Measurements from ENCODE around the gene MORN1.

The MORN1 gene

DNA sequence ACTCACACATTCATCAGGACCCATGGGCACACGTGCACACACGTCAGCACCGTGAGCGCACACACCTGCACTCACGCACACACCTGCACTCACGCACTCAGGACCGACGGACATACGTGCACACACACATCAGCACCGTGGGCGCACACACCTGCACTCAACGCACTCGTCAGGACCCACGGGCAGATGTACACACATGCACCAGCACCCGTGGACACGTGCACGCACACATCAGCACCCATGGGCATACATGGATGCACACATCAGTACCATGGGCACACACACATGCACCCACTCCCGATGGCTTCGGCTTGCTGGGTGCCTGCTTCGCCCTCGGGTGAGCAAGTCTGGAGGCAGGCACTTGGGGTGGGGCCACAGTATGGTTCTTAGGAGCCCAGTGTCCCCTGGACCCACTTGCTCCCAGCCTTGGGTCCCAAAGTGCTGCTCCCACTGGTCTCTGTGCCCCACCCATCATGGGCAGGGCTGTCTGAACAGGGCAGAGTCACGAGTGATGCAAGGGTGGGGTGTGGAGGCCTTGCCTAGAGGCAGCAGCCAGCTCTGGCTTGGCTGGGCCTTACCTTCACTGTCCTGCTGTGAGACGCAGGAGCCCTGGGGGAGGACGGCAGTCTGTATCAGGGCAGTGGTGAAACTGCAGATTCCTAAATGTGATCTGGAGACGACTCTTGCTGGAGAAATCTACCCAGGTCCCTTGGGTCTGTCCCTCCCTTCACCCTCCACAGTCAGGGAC, 113.4 kb downstream of the MORN1 start:
- DNase-seq (ENCODE audit: low read depth in 1 of 2, low spot score in 1 of 2), result no peak
- in situ Hi-C loops (cut with HindIII; ENCODE audit: low pct_unique_long_range_greater_than_20kb, low sequenced_read_pairs), result no loop called here
- TF ChIP-seq JUND (IDR thresholded peaks at IDR 0.05; ENCODE audit: low read depth), result no peak

DNA sequence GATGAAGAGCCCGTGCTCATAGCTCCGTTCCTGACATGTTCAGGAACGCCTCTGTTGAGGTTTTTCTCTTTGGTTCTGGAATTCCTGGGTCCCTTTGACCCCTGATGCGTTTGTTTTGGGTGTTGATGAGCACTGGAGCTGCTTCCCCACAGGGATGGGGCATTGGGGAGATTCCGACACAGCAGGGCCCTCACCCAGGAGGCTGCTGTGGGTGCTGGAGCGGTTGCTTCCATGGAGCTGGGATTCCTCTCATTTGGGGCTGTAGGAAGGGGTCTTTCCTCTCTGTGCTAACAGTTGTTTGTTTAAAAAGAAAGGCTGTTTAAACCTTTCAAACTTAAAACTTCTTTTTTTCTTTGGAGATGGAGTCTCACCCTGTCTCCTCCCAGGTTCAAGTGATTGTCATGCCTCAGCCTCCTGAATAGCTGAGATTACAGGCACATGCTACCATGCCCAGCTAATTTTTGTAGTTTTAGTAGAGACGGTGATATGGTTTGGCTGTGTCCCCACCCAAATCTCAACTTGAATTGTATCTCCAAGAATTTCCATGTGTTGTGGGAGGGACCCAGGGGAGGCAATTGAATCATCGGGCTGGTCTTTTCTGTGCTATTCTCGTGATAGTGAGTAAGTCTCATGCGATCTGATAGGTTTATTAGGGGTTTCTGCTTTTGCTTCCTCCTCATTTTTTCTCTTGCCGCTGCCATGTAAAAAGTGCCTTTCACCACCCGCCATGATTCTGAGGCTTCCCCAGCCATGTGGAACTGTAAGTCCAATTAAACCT, 114.4 kb downstream of the MORN1 start:
- in situ Hi-C loops (cut with HindIII; ENCODE audit: low pct_unique_long_range_greater_than_20kb, low sequenced_read_pairs), result no loop called here
- TF ChIP-seq JUND (IDR thresholded peaks at IDR 0.05; ENCODE audit: low read depth), result no peak
- DNase-seq (ENCODE audit: low read depth in 1 of 2, low spot score in 1 of 2), result no peak

DNA sequence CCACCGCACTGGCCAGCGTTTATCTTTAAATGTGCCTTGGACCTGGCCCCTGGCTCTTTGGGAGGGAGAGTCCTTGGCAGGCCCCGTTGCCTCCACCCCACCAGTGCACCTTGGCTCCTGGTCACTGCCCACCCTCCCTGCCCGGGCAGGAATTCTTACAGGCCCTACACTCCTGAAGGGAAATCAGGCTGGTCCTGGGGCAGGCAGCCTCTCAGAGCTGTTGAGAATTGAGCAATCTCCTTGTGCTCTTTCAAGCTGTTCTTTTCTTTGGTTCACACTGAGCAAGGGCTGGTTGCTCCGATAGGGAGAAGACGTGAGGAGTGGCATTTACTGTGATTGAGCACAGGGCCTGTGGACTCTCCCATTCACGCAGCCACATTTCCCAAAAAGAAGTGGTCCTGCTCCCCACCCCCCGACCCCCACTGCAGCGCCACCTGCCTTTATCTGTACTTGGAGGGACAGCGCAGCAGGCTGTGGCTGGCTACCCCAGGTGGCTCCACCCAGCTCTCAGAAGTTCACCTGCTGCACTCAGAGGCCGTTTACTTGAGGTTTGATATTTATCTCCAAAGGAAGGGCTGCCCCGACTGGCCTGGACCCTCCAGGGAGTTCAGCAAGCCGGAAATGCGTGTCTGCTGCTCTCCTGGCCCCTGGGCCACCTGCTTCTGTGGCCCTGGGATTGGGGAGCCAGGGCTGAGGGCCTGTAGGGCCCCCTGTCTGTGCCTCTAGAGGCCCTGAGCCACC, 115.4 kb downstream of the MORN1 start:
- TF ChIP-seq JUND (IDR thresholded peaks at IDR 0.05; ENCODE audit: low read depth), result no peak
- DNase-seq (ENCODE audit: low read depth in 1 of 2, low spot score in 1 of 2), result no peak
- in situ Hi-C loops (cut with HindIII; ENCODE audit: low pct_unique_long_range_greater_than_20kb, low sequenced_read_pairs), result no loop called here

DNA sequence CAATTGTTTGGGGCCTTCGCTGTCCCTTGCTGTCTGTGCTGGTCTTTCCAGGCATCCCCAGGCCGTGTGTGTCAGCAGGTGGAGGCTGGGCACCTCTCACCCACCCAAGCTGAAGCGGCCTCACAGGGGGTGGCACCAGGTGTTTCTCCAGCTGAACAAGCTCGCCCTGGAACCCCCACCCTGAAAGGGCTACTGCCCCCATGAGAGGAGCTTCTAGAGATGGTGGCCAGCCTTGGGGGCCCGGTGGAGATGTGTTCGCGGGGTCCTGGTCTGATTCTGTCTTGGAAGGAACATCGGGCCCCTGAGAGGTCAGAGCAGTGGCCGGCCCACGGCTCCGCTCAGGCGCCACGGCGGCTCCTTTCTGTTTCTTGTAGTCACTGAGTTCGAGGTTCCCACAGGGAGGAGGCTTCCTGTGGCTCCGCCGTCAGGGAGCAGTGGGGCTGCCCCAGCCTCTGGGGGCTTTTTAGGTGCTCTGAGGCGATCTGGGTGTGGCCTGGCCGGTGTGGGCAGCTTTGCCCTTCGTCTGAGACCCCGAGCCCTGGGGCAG, 116.4 kb downstream of the MORN1 start:
- no peak for DNase-seq (ENCODE audit: low read depth in 1 of 2, low spot score in 1 of 2)
- in situ Hi-C loops (cut with HindIII; ENCODE audit: low pct_unique_long_range_greater_than_20kb, low sequenced_read_pairs), result no loop called here
- TF ChIP-seq JUND (IDR thresholded peaks at IDR 0.05; ENCODE audit: low read depth), result no peak

DNA sequence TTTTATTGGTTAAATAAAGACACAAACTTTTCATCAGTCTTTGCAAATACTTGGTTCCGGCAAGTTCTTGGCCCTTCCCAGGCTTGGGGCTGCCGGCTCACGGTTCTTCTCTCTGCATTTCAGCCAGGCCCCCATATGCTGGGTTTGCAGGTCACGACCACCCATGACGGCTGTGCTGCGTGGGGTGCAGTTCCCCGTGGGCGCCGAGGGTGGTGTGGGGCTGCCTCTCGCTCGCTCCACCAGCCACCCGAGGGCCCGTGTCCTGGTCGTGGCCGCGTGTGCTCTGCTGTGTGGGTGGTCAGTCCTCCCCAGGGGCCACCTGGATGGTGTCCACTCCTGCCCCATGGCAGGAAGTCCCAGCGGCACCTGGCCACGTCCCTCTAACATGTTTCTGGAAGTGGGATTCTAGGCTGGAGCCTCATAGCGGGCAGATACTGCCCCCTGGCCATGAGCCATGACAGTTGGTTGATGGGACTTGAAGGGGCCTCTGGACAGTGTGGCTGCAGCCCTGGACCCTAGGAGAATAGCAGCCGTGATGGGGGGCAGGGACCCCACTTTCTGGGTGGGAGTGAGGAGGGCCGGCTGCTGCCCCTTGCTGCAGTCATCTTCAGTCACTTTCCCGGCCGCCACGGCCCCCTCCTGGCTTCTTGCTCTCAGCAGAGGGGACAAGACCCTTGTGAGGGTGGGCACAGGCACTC, 117.0 kb downstream of the MORN1 start:
- in situ Hi-C loops (cut with HindIII; ENCODE audit: low pct_unique_long_range_greater_than_20kb, low sequenced_read_pairs), result no loop called here
- TF ChIP-seq JUND (IDR thresholded peaks at IDR 0.05; ENCODE audit: low read depth), result no peak
- DNase-seq (ENCODE audit: low read depth in 1 of 2, low spot score in 1 of 2), result no peak

DNA sequence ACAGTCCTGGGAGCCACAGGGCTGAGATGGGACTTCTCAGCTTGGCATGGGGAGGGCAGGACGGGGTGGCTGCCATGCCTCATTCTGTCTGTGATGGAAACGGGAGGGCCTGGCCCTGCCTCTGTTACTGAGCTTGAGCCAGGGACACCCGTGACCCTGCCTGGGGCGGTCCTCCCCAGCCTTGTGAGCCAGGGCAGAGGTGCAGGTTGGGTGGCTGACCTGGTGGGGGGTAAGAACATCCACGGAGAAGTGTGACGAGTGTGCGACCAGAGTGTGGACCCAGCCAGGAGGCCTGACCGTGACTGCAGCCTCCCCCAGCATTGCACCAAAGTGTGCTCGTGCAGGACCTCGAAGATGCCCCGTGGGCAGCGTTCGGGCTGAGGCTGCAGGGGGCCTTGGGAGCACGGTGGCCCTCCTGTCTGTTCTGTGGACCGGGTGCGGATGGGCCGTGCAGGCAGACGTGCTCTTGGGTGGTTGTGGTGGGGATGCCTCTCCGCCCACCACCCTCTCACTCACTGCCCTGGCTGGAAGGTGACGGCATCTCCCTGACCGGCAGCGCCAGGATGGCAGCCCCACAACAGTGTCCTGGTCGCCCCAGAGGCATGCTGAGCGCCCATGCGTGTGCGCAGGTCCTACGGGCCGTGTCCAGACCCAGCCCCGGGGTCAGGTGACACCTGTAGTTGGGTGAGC, 117.8 kb downstream of the MORN1 start:
- no peak for DNase-seq (ENCODE audit: low read depth in 1 of 2, low spot score in 1 of 2)
- TF ChIP-seq JUND (IDR thresholded peaks at IDR 0.05; ENCODE audit: low read depth), result no peak
- in situ Hi-C loops (cut with HindIII; ENCODE audit: low pct_unique_long_range_greater_than_20kb, low sequenced_read_pairs), result no loop called here

DNA sequence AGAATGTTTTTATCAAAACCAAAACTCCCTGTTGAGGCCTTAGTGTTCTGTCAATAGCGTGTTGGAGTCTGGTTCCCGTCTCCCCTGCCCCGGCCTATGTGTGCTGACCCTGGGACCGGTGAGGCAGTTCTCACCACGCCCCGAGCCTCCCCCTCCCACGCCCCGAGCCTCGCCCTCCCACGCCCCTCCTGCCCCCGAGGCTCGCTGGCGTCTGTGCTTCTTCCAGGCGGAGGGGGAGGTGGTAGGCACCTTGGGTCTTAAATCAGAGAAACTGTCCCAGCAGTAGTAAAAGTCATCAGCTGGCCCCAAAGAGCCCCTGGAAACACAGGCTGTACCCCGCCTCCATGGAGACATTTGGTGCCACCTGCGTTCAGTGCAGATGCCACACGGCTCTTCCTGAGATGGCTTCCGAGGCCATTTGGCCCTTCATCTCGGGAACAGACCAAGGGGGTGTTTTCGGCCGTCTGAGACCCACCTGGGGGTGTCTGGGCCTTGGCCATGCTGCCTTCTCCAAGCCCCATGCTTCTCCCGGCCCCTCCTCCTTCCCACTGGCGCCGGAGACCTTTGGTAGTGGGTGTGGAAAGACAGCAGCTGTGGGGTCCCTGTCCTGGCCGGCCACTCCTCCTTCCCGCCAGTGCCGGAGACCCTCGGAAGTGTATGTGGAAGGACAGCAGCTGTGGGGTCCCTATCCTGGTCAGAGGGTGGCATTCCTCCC, 118.5 kb downstream of the MORN1 start:
- in situ Hi-C loops (cut with HindIII; ENCODE audit: low pct_unique_long_range_greater_than_20kb, low sequenced_read_pairs), result no loop called here
- no peak for DNase-seq (ENCODE audit: low read depth in 1 of 2, low spot score in 1 of 2)
- no peak for TF ChIP-seq JUND (IDR thresholded peaks at IDR 0.05; ENCODE audit: low read depth)

DNA sequence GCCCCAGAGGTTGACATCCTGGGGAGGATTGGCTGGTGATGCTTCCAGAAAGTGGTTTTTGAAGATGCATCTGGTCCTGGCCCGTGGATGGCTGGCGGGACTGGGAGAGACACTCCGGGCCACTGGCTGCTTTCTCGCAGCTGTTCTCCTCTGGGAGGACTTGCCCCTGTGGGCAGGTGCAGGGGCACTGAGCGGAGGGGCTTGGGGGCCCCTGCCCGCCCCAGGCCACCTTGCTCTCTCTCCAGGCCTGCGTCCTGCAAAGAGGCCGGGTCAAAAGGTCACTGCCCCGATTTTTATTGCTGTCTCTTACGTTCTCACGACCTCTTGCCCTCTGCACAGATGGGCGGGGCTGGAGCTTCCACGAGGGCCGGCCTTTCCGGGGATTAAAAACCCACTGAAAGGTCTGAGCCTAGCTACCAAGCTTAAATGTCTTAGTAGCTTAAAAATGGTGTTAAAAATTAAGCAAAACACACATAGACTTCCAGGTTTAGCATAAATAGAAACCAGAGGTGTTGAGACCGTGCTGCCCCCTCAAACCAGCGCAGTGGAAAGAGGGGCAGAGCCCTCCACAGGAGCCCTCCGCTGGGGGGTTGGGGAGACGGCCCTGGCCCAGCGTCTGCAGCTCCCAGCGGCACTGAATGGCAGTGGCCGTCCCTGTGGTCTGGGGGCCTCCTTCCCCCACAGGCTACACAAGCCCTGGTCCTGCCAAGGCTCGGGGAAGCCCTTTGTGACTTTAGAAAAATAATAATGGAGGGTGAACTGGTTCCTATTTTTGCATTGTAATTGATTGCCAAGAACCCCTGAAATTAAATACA, 119.3 kb downstream of the MORN1 start:
- in situ Hi-C loops (cut with HindIII; ENCODE audit: low pct_unique_long_range_greater_than_20kb, low sequenced_read_pairs), result no loop called here

More for the DNA sequence above, 119.3 kb downstream of the MORN1 start:
- DNase-seq (ENCODE audit: low read depth in 1 of 2, low spot score in 1 of 2), result no peak
- no peak for TF ChIP-seq JUND (IDR thresholded peaks at IDR 0.05; ENCODE audit: low read depth)
